Measurements from ENCODE around the gene TNS1. TPM values are rescaled to one million over a fixed set of nuclear protein-coding genes. Genes with fewer than 3 reads are reported as not detected.

Gene TNS1
- total RNA-seq, 6 experiments from 2014 or later, result 113 to 139 (median 126) TPM

GRCh38 chr2:217857624-217858506 lies 144.9 kb downstream of the TNS1 start:
- H3K27me3 Mint-ChIP-seq (ENCODE audit: insufficient read depth), result peaks cover 15% of the 10 kb centered on the region
- H3K4me1 Mint-ChIP-seq (ENCODE audit: low read depth), result peaks cover 52% of the 10 kb centered on the region
- DNase-seq, result no peak
- H3K4me3 Mint-ChIP-seq, result peak overlapping the region; percentile 57
- peak overlapping the region; percentile 89 for H3K27ac Mint-ChIP-seq
- no peaks in the 10 kb centered on the region for H3K9me3 Mint-ChIP-seq
- TF ChIP-seq CTCF (IDR thresholded peaks at IDR 0.05), result no peak
- peaks cover 23% of the 10 kb centered on the region for H3K36me3 Mint-ChIP-seq (ENCODE audit: low read depth)

GRCh38 chr2:217856871-217857270 lies 145.9 kb downstream of the TNS1 start:
- no peak for TF ChIP-seq CTCF (IDR thresholded peaks at IDR 0.05)
- no peak overlapping the region for H3K4me3 Mint-ChIP-seq
- peaks cover 15% of the 10 kb centered on the region for H3K27me3 Mint-ChIP-seq (ENCODE audit: insufficient read depth)
- peaks cover 26% of the 10 kb centered on the region for H3K36me3 Mint-ChIP-seq (ENCODE audit: low read depth)
- H3K4me1 Mint-ChIP-seq (ENCODE audit: low read depth), result peaks cover 62% of the 10 kb centered on the region
- no peak for DNase-seq
- H3K27ac Mint-ChIP-seq, result no peak overlapping the region
- H3K9me3 Mint-ChIP-seq, result no peaks in the 10 kb centered on the region

- Mint-ChIP-seq H3K27me3 (ENCODE audit: insufficient read depth) (peaks cover 17% of the 10 kb centered on the region), H3K27ac (no peak overlapping the region), H3K4me3 (no peak overlapping the region), H3K4me1 (ENCODE audit: low read depth) (peaks cover 69% of the 10 kb centered on the region), H3K9me3 (no peaks in the 10 kb centered on the region), H3K36me3 (ENCODE audit: low read depth) (peaks cover 21% of the 10 kb centered on the region)
- TF ChIP-seq CTCF (IDR thresholded peaks at IDR 0.05), result no peak
- no peak for DNase-seq
Measured at GRCh38 chr2:217856159-217856558, 146.6 kb downstream of the TNS1 start.

GRCh38 chr2:217854684-217855420 lies 147.9 kb downstream of the TNS1 start:
- Mint-ChIP-seq H3K27me3 (ENCODE audit: insufficient read depth) (peaks cover 21% of the 10 kb centered on the region), H3K4me1 (ENCODE audit: low read depth) (peaks cover 76% of the 10 kb centered on the region), H3K4me3 (no peak overlapping the region), H3K9me3 (no peaks in the 10 kb centered on the region), H3K27ac (no peak overlapping the region; the same call in 1 of the 2 replicates), H3K36me3 (ENCODE audit: low read depth) (peaks cover 23% of the 10 kb centered on the region)
- no peak for DNase-seq
- TF ChIP-seq CTCF (IDR thresholded peaks at IDR 0.05), result no peak

GRCh38 chr2:217853961-217854360 lies 148.8 kb downstream of the TNS1 start:
- TF ChIP-seq CTCF (IDR thresholded peaks at IDR 0.05), result no peak
- Mint-ChIP-seq H3K4me1 (ENCODE audit: low read depth) (peaks cover 76% of the 10 kb centered on the region), H3K27ac (peak overlapping the region; percentile 57; the same call in 1 of the 2 replicates), H3K4me3 (no peak overlapping the region), H3K27me3 (ENCODE audit: insufficient read depth) (peaks cover 21% of the 10 kb centered on the region), H3K36me3 (ENCODE audit: low read depth) (peaks cover 29% of the 10 kb centered on the region), H3K9me3 (no peaks in the 10 kb centered on the region)
- no peak for DNase-seq

All from HFFc6 (cell line).